ENCODE data around the gene PROX2.

- TF ChIP-seq CTCF (IDR thresholded peaks at IDR 0.05; ENCODE audit: borderline replicate concordance, extremely low read depth, low read length, poor library complexity, severe bottlenecking) (no peak), EZH2 (IDR thresholded peaks at IDR 0.05; ENCODE audit: borderline replicate concordance, low read depth, low read length, severe bottlenecking) (no peak)
These were observed 34.4 kb downstream of the PROX2 start for GRCh38 chr14:74841230-74842207.
